T-helper 22 cell (primary cell): ENCODE data around the gene DYNLT2.

Source experiments
- DNase-seq: peaks from one replicate; pipeline ENCODE4 v3.0.0-alpha.2; 2020; ENCODE audit warnings: low read depth

Gene DYNLT2

GRCh38 chr6:169751242-169752073 lies at the start of gene DYNLT2, which contains the start of gene ERMARD:
Gene DYNLT2, minus strand, starts transcription at chr6:169751572. Its CDS starts 114 bp downstream, at chr6:169751458.
Gene ERMARD, plus strand, starts transcription at chr6:169751622. Its CDS starts 36 bp downstream, at chr6:169751658.
- peak; percentile 87 for DNase-seq

- DNase-seq, result no peak
These were observed 49.5 kb upstream of the DYNLT2 start for GRCh38 chr6:169800668-169801395.

- no peak for DNase-seq
These were observed 48.8 kb upstream of the DYNLT2 start for GRCh38 chr6:169800116-169800667.

GRCh38 chr6:169799474-169799926 lies 48.1 kb upstream of the DYNLT2 start:
- no peak for DNase-seq

GRCh38 chr6:169798764-169799473 lies 47.5 kb upstream of the DYNLT2 start:
- no peak for DNase-seq

GRCh38 chr6:169795196-169795595 lies 43.8 kb upstream of the DYNLT2 start:
- no peak for DNase-seq

GRCh38 chr6:169794317-169795055 lies 43.1 kb upstream of the DYNLT2 start:
- DNase-seq, result no peak

DNA sequence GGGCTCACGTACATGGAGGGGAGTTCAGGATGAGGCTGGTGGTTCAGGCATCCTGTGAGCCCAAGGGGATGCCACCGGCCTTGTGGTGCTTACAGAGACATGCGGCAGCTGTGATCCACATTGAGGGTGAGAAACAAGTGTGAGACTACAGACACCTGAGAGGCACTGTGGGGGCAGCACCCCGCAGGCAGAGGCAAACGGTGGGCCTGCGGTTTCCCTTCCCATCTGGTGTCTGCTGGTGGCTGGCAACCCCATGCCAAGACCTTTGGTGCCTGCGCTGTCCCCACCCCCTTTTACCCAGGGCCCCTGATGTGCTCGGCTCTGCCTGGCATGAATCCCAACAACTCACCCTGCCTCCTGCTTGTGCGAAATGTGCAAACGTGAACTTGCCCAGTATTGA lies 42.0 kb upstream of the DYNLT2 start:
- DNase-seq, result no peak

DNA sequence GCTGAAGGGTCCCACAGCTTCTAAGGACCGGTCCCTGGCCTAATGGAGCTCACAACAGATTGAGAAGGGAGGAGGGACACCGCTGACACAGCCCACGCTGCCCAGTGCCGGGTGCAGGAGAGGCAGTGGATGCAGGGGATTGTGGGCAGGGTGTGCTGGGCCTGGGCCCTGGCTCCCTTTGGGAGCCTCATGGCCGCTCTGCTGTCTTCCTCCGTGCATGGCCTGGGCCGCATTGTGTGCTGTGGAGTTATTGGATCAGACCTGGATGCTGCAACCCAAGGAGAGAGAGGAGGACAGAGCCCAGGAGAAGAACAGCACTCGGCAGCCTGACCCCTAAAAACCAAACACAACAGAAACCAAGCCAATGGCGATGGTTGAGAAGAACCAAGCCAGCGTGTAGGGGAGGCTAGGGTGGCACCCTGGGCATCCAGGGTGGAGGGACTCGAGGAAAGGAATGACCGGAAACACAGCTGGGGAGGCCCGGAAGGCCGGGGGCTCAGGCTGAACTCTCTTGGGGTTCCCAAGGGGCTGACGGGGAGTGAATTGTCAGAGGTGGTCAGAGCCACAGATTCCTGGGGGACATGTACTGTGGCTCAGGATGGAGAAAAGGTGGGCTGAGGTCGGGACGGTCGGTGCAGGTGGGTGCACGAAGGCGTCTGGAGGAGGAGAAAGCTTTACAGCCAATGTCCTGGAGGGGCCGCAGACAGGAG lies 41.1 kb upstream of the DYNLT2 start:
- no peak for DNase-seq

DNA sequence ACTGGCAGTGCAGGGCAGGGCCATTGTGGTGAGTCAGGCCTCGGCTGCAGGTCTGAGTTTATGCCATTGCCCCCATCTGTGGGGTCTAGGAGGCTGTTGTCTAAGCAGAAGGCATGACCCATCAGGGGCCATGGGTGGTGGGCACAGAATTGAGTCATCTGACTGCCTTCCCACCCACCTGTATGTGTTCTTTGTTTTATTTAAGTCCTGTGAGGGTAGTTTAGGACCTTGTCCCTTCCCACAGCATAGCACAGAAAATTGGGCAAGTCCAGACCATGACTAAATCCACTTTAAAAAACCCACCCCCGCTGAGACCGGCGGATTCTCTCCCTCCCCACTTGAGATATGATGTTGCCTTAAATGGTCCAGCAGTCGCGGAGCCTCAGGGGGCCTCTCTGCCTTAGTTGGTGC lies 40.4 kb upstream of the DYNLT2 start:
- no peak for DNase-seq

DNA sequence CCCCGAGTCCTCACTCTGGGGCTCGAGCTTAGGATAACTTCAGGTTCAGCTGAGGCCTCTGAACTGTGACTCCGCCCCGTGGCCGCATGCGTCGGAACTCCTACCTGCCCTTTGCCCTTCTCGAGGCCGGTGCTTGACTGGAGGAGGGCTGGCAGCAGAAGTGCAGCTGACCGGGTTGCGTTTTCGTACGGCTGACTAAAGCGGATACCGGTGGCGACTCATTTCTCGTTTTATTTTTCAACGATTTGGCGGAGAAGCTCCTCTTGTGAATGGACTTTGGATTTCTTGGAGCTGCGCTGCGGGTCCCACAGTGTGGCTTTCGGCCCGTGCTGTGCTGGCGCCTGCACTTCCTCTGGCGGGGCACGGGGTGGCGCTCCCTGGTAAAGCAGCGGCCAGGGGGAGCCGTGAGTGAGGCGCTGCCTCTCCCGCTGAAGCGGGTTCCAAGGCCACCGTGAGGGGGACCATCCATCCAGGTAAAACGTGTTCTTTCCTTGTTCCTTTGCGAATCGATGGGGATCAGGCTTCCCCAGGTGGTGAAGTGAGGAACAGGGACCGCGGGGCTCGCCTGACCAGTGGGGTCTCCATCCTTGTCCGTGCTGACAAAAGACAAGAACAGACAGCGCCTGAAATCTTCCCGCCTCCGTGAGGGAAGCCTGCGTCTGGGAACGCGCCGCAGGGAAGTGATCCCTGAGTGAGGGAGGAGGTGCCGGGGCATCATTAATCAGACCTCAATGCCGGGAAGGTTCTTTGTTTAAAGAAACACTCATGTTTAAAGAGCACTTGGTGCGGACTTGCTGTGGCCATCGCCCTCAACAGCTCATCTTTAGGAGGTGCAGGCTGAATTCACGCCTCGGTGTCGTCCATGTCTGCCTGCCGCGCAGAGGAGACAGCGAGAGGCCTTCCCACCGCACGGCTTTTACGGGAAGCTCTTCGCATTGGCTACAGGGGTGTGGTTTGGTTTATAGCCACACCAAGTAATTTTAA lies 38.9 kb upstream of the DYNLT2 start:
- peak; percentile 32 for DNase-seq

DNA sequence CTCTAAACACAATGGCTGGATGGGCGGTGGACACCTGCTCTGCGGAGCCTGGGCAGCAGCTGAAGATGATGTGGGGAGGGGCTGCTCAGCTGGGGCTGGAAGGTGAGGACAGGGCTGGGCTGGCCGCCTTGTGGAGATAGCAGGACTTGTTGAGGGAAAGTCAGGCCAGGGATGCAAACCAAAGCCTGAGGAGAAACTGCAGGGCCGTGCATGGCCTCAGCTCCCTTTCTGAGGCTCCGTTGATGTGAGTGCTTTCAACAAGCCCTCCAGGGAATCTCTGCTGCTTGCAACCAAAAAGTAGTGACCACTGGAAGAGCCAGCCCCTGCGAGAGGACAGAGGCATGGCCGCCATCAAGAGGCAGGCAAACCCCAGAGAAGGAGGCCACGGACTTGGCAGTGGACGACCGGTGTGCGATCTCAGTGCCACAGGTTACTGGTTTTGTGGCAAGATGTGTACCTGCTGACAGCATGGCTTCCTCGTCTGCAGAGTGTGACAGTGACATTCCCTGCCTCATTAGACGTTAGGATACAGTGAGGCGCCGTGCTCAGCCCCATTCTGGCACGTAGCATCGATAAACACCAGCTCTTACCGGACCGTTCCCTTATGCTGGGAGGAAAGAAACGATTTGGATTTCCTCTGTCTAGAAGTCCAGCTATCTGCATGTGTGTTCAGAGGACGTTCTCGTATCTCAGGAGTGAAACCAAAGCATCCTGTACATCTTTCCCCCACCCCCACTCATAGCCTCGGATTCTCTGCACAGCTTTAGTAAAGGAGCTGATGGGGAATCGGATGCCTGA lies 38.0 kb upstream of the DYNLT2 start:
- no peak for DNase-seq

- DNase-seq, result no peak
These were observed 37.4 kb upstream of the DYNLT2 start for GRCh38 chr6:169788809-169789145.

DNA sequence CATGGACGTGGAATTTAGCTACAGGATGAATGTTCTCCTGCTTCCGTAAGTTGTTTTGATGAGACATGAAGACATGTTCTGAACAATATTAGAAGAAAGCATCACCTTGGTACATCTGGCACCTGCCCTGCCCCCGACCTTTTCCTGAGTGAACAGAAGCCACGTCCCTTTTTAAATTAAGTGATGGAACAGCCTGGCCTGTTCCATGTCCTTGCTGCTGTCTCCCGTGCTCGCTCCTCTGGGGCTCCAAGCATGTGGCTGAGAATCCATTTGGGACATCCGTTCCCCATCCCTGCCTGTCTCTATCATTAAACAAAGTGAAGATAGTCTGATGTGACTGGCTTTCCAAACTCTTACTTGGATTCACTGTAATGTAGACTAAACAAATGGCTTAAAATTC lies 36.4 kb upstream of the DYNLT2 start:
- DNase-seq, result no peak

DNA sequence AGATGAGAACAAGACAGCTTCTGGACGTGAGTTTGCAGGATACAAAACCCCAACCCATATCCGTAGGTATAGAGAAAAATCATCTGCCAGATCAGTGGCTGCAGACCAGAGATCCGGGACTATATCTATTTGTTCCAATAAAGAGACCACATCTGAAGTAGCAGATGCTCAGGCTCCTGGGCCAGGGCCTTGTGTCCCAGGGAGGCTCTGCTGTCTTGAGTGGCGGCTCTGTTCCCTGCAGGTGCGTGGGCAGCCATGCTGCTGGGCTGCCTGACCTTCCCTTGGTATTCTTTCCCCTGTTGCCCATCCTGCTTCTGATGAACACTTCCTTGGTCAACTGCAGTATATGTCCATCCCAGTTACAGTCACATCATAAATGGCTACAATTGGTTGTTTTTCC lies 35.0 kb upstream of the DYNLT2 start:
- DNase-seq, result no peak

GRCh38 chr6:169785566-169785965 lies 34.2 kb upstream of the DYNLT2 start:
- DNase-seq, result no peak

DNA sequence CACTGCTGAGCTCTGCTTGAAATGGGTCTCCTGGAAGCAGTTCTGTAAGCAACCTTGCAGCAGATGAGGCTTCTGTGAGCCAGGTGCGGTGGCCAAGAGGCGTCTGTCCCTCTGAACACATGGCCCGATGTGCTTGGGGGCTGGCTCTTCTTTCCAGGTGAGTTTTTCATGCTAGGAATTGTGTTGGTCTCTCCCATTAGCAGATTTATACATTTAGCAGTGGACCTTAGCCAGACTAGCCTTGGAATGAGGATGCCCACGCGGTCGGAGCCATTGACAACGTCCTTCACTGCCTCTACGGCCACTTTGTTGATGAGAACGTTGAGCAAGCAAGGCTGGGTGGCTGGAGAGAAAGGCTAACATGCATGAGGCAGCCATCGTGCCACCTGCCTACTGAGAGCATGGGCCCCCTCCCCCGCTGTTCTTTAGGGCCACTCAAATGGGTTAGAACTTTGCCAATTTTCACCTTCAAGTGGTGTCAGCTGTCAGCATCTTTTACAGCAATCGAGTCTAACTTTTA lies 33.5 kb upstream of the DYNLT2 start:
- no peak for DNase-seq

- no peak for DNase-seq
These were observed 32.8 kb upstream of the DYNLT2 start for GRCh38 chr6:169783971-169784820.
